ENCODE measurements around the gene BRSK2.

- TF ChIP-seq, protein P1, sequence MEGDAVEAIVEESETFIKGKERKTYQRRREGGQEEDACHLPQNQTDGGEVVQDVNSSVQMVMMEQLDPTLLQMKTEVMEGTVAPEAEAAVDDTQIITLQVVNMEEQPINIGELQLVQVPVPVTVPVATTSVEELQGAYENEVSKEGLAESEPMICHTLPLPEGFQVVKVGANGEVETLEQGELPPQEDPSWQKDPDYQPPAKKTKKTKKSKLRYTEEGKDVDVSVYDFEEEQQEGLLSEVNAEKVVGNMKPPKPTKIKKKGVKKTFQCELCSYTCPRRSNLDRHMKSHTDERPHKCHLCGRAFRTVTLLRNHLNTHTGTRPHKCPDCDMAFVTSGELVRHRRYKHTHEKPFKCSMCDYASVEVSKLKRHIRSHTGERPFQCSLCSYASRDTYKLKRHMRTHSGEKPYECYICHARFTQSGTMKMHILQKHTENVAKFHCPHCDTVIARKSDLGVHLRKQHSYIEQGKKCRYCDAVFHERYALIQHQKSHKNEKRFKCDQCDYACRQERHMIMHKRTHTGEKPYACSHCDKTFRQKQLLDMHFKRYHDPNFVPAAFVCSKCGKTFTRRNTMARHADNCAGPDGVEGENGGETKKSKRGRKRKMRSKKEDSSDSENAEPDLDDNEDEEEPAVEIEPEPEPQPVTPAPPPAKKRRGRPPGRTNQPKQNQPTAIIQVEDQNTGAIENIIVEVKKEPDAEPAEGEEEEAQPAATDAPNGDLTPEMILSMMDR (IDR thresholded peaks at IDR 0.05; ENCODE audit: low read length), result no peak
- TF ChIP-seq EZH2 (IDR thresholded peaks at IDR 0.05; ENCODE audit: borderline replicate concordance, low read length), result no peak
Measured at GRCh38 chr11:1494650-1495049, 104.9 kb downstream of the BRSK2 start.
